Loucy (cell line): ENCODE data around the gene FDXACB1.

Source experiments
- H2AFZ ChIP-seq: fragments of 200-600 bp; sonication (generic); 2 replicates; pipeline ENCODE4 v1.6.0; 2016; ENCODE audit warnings: antibody characterized with exemption, mild to moderate bottlenecking, low read length, moderate library complexity
- H3F3A ChIP-seq: fragments of 200-600 bp; 2 replicates; pipeline ENCODE4 v1.6.0; 2016; ENCODE audit warnings: antibody characterized with exemption, low read depth, mild to moderate bottlenecking
- H3K27me3 ChIP-seq: fragments of 200-600 bp; sonication (generic); 2 replicates; pipeline ENCODE4 v1.6.1; 2014; ENCODE audit warnings: low read length, mild to moderate bottlenecking; ENCODE audit not compliant: insufficient read depth, poor library complexity, severe bottlenecking
- H3K36me3 ChIP-seq: fragments of 200-600 bp; sonication (generic); 2 replicates; pipeline ENCODE4 v1.6.1; 2016; ENCODE audit warnings: low read length; ENCODE audit not compliant: insufficient read depth
- H3K4me1 ChIP-seq: fragments of 200-600 bp; sonication (generic); 2 replicates; pipeline ENCODE4 v1.5.1; 2014; ENCODE audit warnings: low read length, mild to moderate bottlenecking; ENCODE audit not compliant: insufficient read depth, poor library complexity, severe bottlenecking
- H3K4me2 ChIP-seq: fragments of 200-600 bp; sonication (generic); 2 replicates; pipeline ENCODE4 v1.6.0; 2014; ENCODE audit warnings: antibody characterized with exemption, low read length, low read depth, mild to moderate bottlenecking; ENCODE audit not compliant: poor library complexity, severe bottlenecking
- H3K4me3 ChIP-seq: fragments of 200-600 bp; sonication (generic); 2 replicates; pipeline ENCODE4 v1.5.1; 2014; ENCODE audit warnings: low read length, mild to moderate bottlenecking, mixed read lengths; ENCODE audit not compliant: poor library complexity, severe bottlenecking
- H3K79me2 ChIP-seq: fragments of 200-600 bp; sonication (generic); 2 replicates; pipeline ENCODE4 v1.6.1; 2014; ENCODE audit warnings: low read length; ENCODE audit not compliant: insufficient read depth
- H3K9ac ChIP-seq: fragments of 200-600 bp; sonication (generic); 2 replicates; pipeline ENCODE4 v1.6.0; 2014; ENCODE audit warnings: mild to moderate bottlenecking, low read depth, low read length, moderate library complexity; ENCODE audit not compliant: poor library complexity, severe bottlenecking
- H3K9me2 ChIP-seq: fragments of 200-600 bp; sonication (generic); replicated peaks from 2 replicates; pipeline ENCODE4 v1.6.1; 2016; ENCODE audit warnings: low read depth, low read length, mixed read lengths
- H3K9me3 ChIP-seq: fragments of 200-600 bp; sonication (generic); 2 replicates; pipeline ENCODE4 v1.6.1; 2014; ENCODE audit warnings: mild to moderate bottlenecking, antibody characterized with exemption, low read length, low read depth; ENCODE audit not compliant: insufficient read depth
- H4K20me1 ChIP-seq: fragments of 200-600 bp; sonication (generic); 2 replicates; pipeline ENCODE4 v1.6.0; 2014; ENCODE audit warnings: antibody characterized with exemption, low read length, mild to moderate bottlenecking; ENCODE audit not compliant: insufficient read depth, poor library complexity, severe bottlenecking
- CTCF ChIP-seq: fragments of 200-600 bp; sonication (generic); conservative IDR thresholded peaks from 2 replicates; pipeline ENCODE4 v1.5.1; 2014; ENCODE audit warnings: mild to moderate bottlenecking, antibody characterized with exemption, low read length
- EZH2phosphoT487 ChIP-seq: fragments of 200-600 bp; IDR thresholded peaks from 2 replicates; pipeline ENCODE4 v1.6.1; 2018; ENCODE audit warnings: antibody characterized with exemption, mild to moderate bottlenecking, moderate library complexity, borderline replicate concordance

FDXACB1 gene

GRCh38 chr11:111921541-111922230 lies 42.7 kb upstream of the FDXACB1 start:
- no peaks in the 10 kb centered on the region for H3K9me2 ChIP-seq
- H3K9me3 ChIP-seq, result no peaks in the 10 kb centered on the region
- no peak for TF ChIP-seq EZH2phosphoT487
- no peak for TF ChIP-seq CTCF
- no peak overlapping the region for H3K9ac ChIP-seq
- no peak overlapping the region for H3K4me3 ChIP-seq
- no peaks in the 10 kb centered on the region for H4K20me1 ChIP-seq
- no peak overlapping the region for H2AFZ ChIP-seq
- no peaks in the 10 kb centered on the region for H3K36me3 ChIP-seq
- H3K27me3 ChIP-seq, result no peaks in the 10 kb centered on the region
- no peaks in the 10 kb centered on the region for H3F3A ChIP-seq
- no peaks in the 10 kb centered on the region for H3K79me2 ChIP-seq
- no peak overlapping the region for H3K4me2 ChIP-seq
- H3K4me1 ChIP-seq, result peaks cover 7% of the 10 kb centered on the region

- Histone ChIP-seq H3K4me2 (no peak overlapping the region), H3K27me3 (no peaks in the 10 kb centered on the region), H3F3A (no peaks in the 10 kb centered on the region), H3K9ac (no peak overlapping the region), H3K4me1 (peaks cover 2% of the 10 kb centered on the region), H3K79me2 (no peaks in the 10 kb centered on the region), H3K9me2 (no peaks in the 10 kb centered on the region), H3K4me3 (no peak overlapping the region), H2AFZ (no peak overlapping the region), H3K9me3 (no peaks in the 10 kb centered on the region), H4K20me1 (no peaks in the 10 kb centered on the region), H3K36me3 (no peaks in the 10 kb centered on the region)
- TF ChIP-seq CTCF (no peak), EZH2phosphoT487 (no peak)
These were observed 41.9 kb upstream of the FDXACB1 start for GRCh38 chr11:111920908-111921307.

- no peak within 1 kb of the TSS for H3K4me3 ChIP-seq
- H3K36me3 ChIP-seq, result no peaks in the 10 kb centered on the region
- H4K20me1 ChIP-seq, result no peaks in the 10 kb centered on the region
- no peak within 1 kb of the TSS for H3K9ac ChIP-seq
- no peaks in the 10 kb centered on the region for H3K79me2 ChIP-seq
- H3F3A ChIP-seq, result no peaks in the 10 kb centered on the region
- no peak for TF ChIP-seq EZH2phosphoT487
- TF ChIP-seq CTCF, result no peak
- no peak within 1 kb of the TSS for H3K4me2 ChIP-seq
- no peaks in the 10 kb centered on the region for H3K9me2 ChIP-seq
- no peaks in the 10 kb centered on the region for H3K27me3 ChIP-seq
- no peaks in the 10 kb centered on the region for H3K4me1 ChIP-seq
- H3K9me3 ChIP-seq, result no peaks in the 10 kb centered on the region
- no peak within 1 kb of the TSS for H2AFZ ChIP-seq
These were observed 39.7 kb upstream of the FDXACB1 start, which contains the start of gene C11orf52 for GRCh38 chr11:111918390-111919256. TSS of gene C11orf52 (plus strand) at chr11:111918913. CDS start at chr11:111918973, 60 bp downstream.
